RWPE2 (cell line): ENCODE results near the gene CORO2A.
"Not testable (repeated sequence)": the region's sequence is repeated elsewhere in the genome, so short reads cannot be mapped to it uniquely, and the experiment has no call there.

Source experiments
- ATAC-seq: fragments of 200-7000 bp; cut with Tn5 transposase; 3 replicates; pipeline ENCODE4 v1.9.1; 2021; ENCODE audit warnings: low read depth
- DNase-seq: peaks from one replicate; pipeline ENCODE4 v3.0.0-alpha.2; 2020; ENCODE audit warnings: low spot score
- H3K27ac ChIP-seq: fragments of 450-650 bp; 2 replicates; pipeline ENCODE4 v1.5.1; 2017; ENCODE audit warnings: mild to moderate bottlenecking; ENCODE audit not compliant: poor library complexity, severe bottlenecking
- H3K27me3 ChIP-seq: fragments of 250-450 bp; sonication (Bioruptor Pico); 2 replicates; pipeline ENCODE4 v1.5.1; 2021; ENCODE audit warnings: mild to moderate bottlenecking, moderate library complexity; ENCODE audit not compliant: insufficient read depth, poor library complexity, severe bottlenecking
- H3K36me3 ChIP-seq: fragments of 250-450 bp; sonication (Bioruptor Pico); 2 replicates; pipeline ENCODE4 v1.5.1; 2020; ENCODE audit warnings: low read depth, mild to moderate bottlenecking, moderate library complexity
- H3K4me1 ChIP-seq: fragments of 250-450 bp; sonication (Bioruptor Pico); 2 replicates; pipeline ENCODE4 v1.5.1; 2021; ENCODE audit warnings: mild to moderate bottlenecking, moderate library complexity; ENCODE audit not compliant: insufficient read depth, poor library complexity, severe bottlenecking
- H3K4me3 ChIP-seq: fragments of 250-450 bp; sonication (Bioruptor Pico); 2 replicates; pipeline ENCODE4 v1.5.1; 2021; ENCODE audit warnings: mild to moderate bottlenecking, moderate library complexity; ENCODE audit not compliant: severe bottlenecking
- H3K9me3 ChIP-seq: fragments of 250-450 bp; sonication (Bioruptor Pico); 2 replicates; pipeline ENCODE4 v1.5.1; 2021; ENCODE audit warnings: mild to moderate bottlenecking, moderate library complexity; ENCODE audit not compliant: severe bottlenecking
- TF ChIP-seq, protein P1 (sequence below): fragments of 450-650 bp; IDR thresholded peaks from one replicate; pipeline ENCODE4 v1.5.1; 2017; ENCODE audit warnings: mild to moderate bottlenecking, moderate library complexity; ENCODE audit not compliant: poor library complexity, severe bottlenecking

CORO2A gene

GRCh38 chr9:98080326-98080725, 112.1 kb downstream of the CORO2A start:
- H3K4me1 ChIP-seq: peaks cover 11% of the 10 kb centered on the region
- TF ChIP-seq, protein P1, sequence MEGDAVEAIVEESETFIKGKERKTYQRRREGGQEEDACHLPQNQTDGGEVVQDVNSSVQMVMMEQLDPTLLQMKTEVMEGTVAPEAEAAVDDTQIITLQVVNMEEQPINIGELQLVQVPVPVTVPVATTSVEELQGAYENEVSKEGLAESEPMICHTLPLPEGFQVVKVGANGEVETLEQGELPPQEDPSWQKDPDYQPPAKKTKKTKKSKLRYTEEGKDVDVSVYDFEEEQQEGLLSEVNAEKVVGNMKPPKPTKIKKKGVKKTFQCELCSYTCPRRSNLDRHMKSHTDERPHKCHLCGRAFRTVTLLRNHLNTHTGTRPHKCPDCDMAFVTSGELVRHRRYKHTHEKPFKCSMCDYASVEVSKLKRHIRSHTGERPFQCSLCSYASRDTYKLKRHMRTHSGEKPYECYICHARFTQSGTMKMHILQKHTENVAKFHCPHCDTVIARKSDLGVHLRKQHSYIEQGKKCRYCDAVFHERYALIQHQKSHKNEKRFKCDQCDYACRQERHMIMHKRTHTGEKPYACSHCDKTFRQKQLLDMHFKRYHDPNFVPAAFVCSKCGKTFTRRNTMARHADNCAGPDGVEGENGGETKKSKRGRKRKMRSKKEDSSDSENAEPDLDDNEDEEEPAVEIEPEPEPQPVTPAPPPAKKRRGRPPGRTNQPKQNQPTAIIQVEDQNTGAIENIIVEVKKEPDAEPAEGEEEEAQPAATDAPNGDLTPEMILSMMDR: no peak
- H3K27ac ChIP-seq: peak overlapping the region; percentile 54
- no peak for DNase-seq
- no peaks in the 10 kb centered on the region for H3K9me3 ChIP-seq
- peaks cover 74% of the 10 kb centered on the region for H3K36me3 ChIP-seq
- no peak for ATAC-seq
- no peak overlapping the region for H3K4me3 ChIP-seq
- no peaks in the 10 kb centered on the region for H3K27me3 ChIP-seq

GRCh38 chr9:98078895-98079294, 113.5 kb downstream of the CORO2A start:
- Histone ChIP-seq H3K36me3 (peaks cover 71% of the 10 kb centered on the region), H3K27me3 (no peaks in the 10 kb centered on the region), H3K9me3 (no peaks in the 10 kb centered on the region), H3K27ac (no peak overlapping the region), H3K4me3 (no peak overlapping the region), H3K4me1 (peaks cover 15% of the 10 kb centered on the region)
- TF ChIP-seq, protein P1: no peak
- no peak for ATAC-seq
- DNase-seq: no peak

DNA sequence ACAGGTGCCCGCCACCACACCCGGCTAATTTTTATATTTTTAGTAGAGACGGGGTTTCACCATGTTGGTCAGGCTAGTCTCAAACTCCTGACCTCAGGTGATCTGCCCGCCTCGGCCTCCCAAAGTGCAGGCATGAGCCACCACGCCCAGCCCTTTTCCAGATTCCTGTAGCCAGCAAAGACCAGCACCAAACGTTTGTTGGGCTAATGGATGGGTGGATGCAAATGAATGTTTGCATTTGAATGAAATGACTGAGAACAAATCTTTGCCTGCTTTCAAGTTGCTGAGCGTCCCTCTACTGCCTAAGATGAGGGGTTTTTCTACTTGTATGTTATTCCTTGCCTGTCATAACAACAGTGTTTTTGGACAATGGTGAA, 115.9 kb downstream of the CORO2A start:
- peaks cover 50% of the 10 kb centered on the region for H3K36me3 ChIP-seq
- H3K27ac ChIP-seq, H3K27me3 ChIP-seq, H3K4me1 ChIP-seq, H3K4me3 ChIP-seq, ATAC-seq, H3K9me3 ChIP-seq, DNase-seq: not testable (repeated sequence)

GRCh38 chr9:98075332-98075805, 117.1 kb downstream of the CORO2A start:
- TF ChIP-seq, protein P1: no peak
- DNase-seq: no peak
- H3K27ac ChIP-seq: peak overlapping the region; percentile 27

DNA sequence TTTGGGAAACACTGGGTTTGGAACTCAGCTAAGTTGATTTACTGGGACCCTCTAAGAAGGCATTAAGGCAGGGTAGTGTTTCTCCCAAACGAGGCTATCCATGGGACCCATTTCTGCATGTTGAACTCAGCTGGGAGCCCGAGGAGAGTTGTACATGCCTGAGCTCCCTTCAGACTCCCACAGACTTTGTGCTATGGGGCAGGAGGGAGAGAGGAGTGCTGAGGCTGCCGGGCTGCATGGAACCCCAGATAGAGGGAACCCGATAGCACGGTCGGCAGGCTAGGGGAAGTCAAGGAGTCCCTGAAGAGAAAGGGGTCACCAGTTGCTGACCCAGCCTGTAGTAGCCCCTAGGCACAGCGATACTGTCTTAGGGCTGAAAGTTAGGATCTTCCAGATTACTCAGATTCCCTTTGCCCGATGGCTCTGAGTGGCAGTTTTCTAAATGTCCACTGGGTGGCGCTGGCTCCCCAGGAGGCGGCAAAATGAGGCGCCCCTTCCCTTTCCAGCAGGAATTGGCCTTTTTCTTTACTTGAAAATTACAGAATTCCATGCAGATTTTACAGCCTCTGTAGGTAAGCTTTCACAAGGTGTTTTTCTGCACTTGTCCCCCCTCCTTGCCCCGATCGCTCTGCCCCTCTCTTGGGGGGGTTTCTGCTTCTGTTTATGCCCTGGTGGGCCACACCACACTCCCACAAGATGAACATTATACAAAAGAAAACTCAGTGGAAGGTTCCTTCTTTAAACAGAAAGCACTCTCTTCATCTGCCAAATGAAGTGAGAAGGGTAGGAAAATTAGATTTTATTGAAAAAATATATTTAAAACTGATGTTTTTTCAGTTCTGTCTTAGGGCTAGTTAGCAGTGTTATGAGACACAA, 118.1 kb downstream of the CORO2A start:
- Histone ChIP-seq H3K36me3 (peaks cover 45% of the 10 kb centered on the region), H3K9me3 (no peaks in the 10 kb centered on the region), H3K4me1 (peaks cover 4% of the 10 kb centered on the region), H3K27ac (peak overlapping the region; percentile 27), H3K27me3 (no peaks in the 10 kb centered on the region), H3K4me3 (no peak overlapping the region)
- TF ChIP-seq, protein P1: peak; percentile 96
- DNase-seq (no peak), ATAC-seq (peak; percentile 57)

More at GRCh38 chr9:98075332-98075805, 117.1 kb downstream of the CORO2A start:
- Histone ChIP-seq H3K9me3 (no peaks in the 10 kb centered on the region), H3K36me3 (peaks cover 47% of the 10 kb centered on the region), H3K4me3 (no peak overlapping the region), H3K27me3 (no peaks in the 10 kb centered on the region), H3K4me1 (peaks cover 4% of the 10 kb centered on the region)
- peak; percentile 71 for ATAC-seq
